IMR-90 (cell line): ENCODE measurements around the gene SYTL1.

ENCODE experiments used
- BHLHE40 ChIP-seq: fragments of 150-350 bp; IDR thresholded peaks from 2 replicates; pipeline ENCODE4 v1.6.1; 2016; ENCODE audit warnings: mild to moderate bottlenecking, low read depth, low read length
- CHD1 ChIP-seq: IDR thresholded peaks from 2 replicates; pipeline ENCODE4 v1.6.1; 2012; ENCODE audit warnings: low read depth, low read length, improper control_type of control experiment
- CTCF ChIP-seq: conservative IDR thresholded peaks from 2 replicates; pipeline ENCODE4 v1.5.1; 2012; ENCODE audit warnings: mild to moderate bottlenecking, low read depth, low read length, improper control_type of control experiment
- ELK1 ChIP-seq: fragments of 150-350 bp; IDR thresholded peaks from 2 replicates; pipeline ENCODE4 v1.6.1; 2016; ENCODE audit warnings: low read depth, mild to moderate bottlenecking, low read length, moderate library complexity, borderline replicate concordance
- FOS ChIP-seq: fragments of 150-350 bp; IDR thresholded peaks from 2 replicates; pipeline ENCODE4 v1.6.1; 2016; ENCODE audit warnings: low read depth, low read length
- MAFK ChIP-seq: IDR thresholded peaks from 2 replicates; pipeline ENCODE4 v1.6.1; 2012; ENCODE audit warnings: low read depth, low read length, improper control_type of control experiment
- MXI1 ChIP-seq: IDR thresholded peaks from 2 replicates; pipeline ENCODE4 v1.6.1; 2012; ENCODE audit warnings: low read depth, mild to moderate bottlenecking, low read length, moderate library complexity, borderline replicate concordance
- NFE2L2 ChIP-seq: fragments of 150-350 bp; IDR thresholded peaks from 2 replicates; pipeline ENCODE4 v1.6.1; 2016; ENCODE audit warnings: low read depth, mild to moderate bottlenecking, low read length
- POLR2A ChIP-seq: IDR thresholded peaks from 2 replicates; pipeline ENCODE4 v1.6.1; 2012; ENCODE audit warnings: mild to moderate bottlenecking, low read depth, low read length
- RAD21 ChIP-seq: IDR thresholded peaks from 2 replicates; pipeline ENCODE4 v1.6.1; 2012; ENCODE audit warnings: low read length, improper control_type of control experiment
- RCOR1 ChIP-seq: IDR thresholded peaks from 2 replicates; pipeline ENCODE4 v1.6.1; 2012; ENCODE audit warnings: mild to moderate bottlenecking, low read length, improper control_type of control experiment; ENCODE audit not compliant: insufficient replicate concordance
- RFX5 ChIP-seq: IDR thresholded peaks from 2 replicates; pipeline ENCODE4 v1.8.0; 2012; ENCODE audit warnings: low read depth, mild to moderate bottlenecking, low read length, moderate library complexity
- SMC3 ChIP-seq: fragments of 150-350 bp; IDR thresholded peaks from 2 replicates; pipeline ENCODE4 v1.6.1; 2016; ENCODE audit warnings: low read depth, mild to moderate bottlenecking, antibody characterized with exemption, low read length, moderate library complexity
- USF2 ChIP-seq: fragments of 150-350 bp; IDR thresholded peaks from 2 replicates; pipeline ENCODE4 v1.6.1; 2017; ENCODE audit warnings: mild to moderate bottlenecking, antibody characterized with exemption, low read length, low read depth

GRCh38 chr1:27394925-27395324 lies 53.1 kb downstream of the SYTL1 start:
- no peak for TF ChIP-seq CTCF
- no peak for TF ChIP-seq RFX5
- no peak; the same call in 1 of the 2 replicates for TF ChIP-seq POLR2A
- TF ChIP-seq MAFK = no peak
- no peak for TF ChIP-seq RAD21
- TF ChIP-seq NFE2L2 = no peak
- no peak for TF ChIP-seq USF2
- no peak for TF ChIP-seq BHLHE40
- no peak for TF ChIP-seq CHD1
- TF ChIP-seq MXI1 = no peak
- TF ChIP-seq RCOR1 = no peak
- TF ChIP-seq SMC3 = no peak
- no peak for TF ChIP-seq ELK1
- no peak for TF ChIP-seq FOS
